GM12878 (cell line): ENCODE data around the gene ZPBP2. TPM values are rescaled to one million over a fixed set of nuclear protein-coding genes. Genes with fewer than 3 reads are reported as not detected.

Experiments
- ATAC-seq: fragments of 200-7000 bp; cut with Tn5 transposase; 3 replicates; pipeline ENCODE4 v1.9.1; 2020; ENCODE audit warnings: mild to moderate bottlenecking, moderate library complexity
- BruUV-seq: library from RNA; stranded (reverse); fragments of 400-500 nt; replicated peaks from 2 replicates; lab custom pipeline; 2021; lab: Mats Ljungman, UMichigan
- CTCF ChIA-PET: fragments of 300-600 bp; sonication (Branson Sonifier 250); formaldehyde crosslinking; extraction: SDS; loops from one replicate; lab custom pipeline; 2021; ENCODE audit warnings: inconsistent platforms; lab: Yijun Ruan, JAX
- POLR2A ChIA-PET: fragments of 350-600 bp; formaldehyde crosslinking; extraction: SDS; loops from one replicate; lab custom pipeline; 2021; ENCODE audit warnings: inconsistent platforms; lab: Charles Lee
- RAD21 ChIA-PET: fragments of 300-600 bp; sonication (Branson Sonifier 250); formaldehyde crosslinking; loops from one replicate; lab custom pipeline; 2023; ENCODE audit warnings: antibody characterized with exemption; ENCODE audit not compliant: unreplicated experiment; lab: Charles Lee
- SMC1A ChIA-PET: fragments of 300-600 bp; sonication (Branson Sonifier 250); formaldehyde crosslinking; loops from one replicate; lab custom pipeline; 2023; ENCODE audit not compliant: unreplicated experiment, uncharacterized antibody; lab: Charles Lee
- DNase-seq: peaks from one replicate; pipeline ENCODE4 v3.0.0-alpha.2; 2011; ENCODE audit warnings: low read depth, low spot score
- FAIRE-seq: peaks from 3 replicates; lab custom pipeline; 2011; peaks lifted over from hg19 to GRCh38; lab: Jason Lieb, UNC
- H2AFZ ChIP-seq: 2 replicates; pipeline ENCODE4 v1.6.0; 2011; ENCODE audit warnings: low read depth, low read length, control low read depth; ENCODE audit not compliant: control insufficient read depth
- H3K27ac ChIP-seq: 2 replicates; pipeline ENCODE4 v1.5.1; 2011; ENCODE audit warnings: control low read depth; ENCODE audit not compliant: control insufficient read depth, insufficient read depth
- H3K27me3 ChIP-seq, 2 experiments: replicated peaks in 1 of 2; 2 replicates each; pipeline versions ENCODE4 v1.6.0 to v1.6.1; 2011; ENCODE audit warnings: low read length in 1 of 2; ENCODE audit not compliant: control insufficient read depth in 2 of 2, insufficient read depth in 2 of 2
- H3K36me3 ChIP-seq, 2 experiments: 2 replicates each; pipeline ENCODE4 v1.5.1; 2011; ENCODE audit warnings: low read length in 1 of 2; ENCODE audit not compliant: control insufficient read depth in 2 of 2, insufficient read depth in 2 of 2
- H3K4me1 ChIP-seq: 2 replicates; pipeline ENCODE4 v1.6.1; 2011; ENCODE audit warnings: mild to moderate bottlenecking, low read length, moderate library complexity, mixed read lengths; ENCODE audit not compliant: control insufficient read depth, insufficient read depth
- H3K4me2 ChIP-seq: 2 replicates; pipeline ENCODE4 v1.6.0; 2011; ENCODE audit warnings: control low read depth; ENCODE audit not compliant: control insufficient read depth, insufficient read depth
- H3K4me3 ChIP-seq: fragments of 200-600 bp; sonication (generic); 2 replicates; pipeline ENCODE4 v1.5.1; 2016
- H3K79me2 ChIP-seq: 2 replicates; pipeline ENCODE4 v1.6.0; 2011; ENCODE audit warnings: low read length; ENCODE audit not compliant: control insufficient read depth, insufficient read depth
- H3K9ac ChIP-seq: 2 replicates; pipeline ENCODE4 v1.8.0; 2011; ENCODE audit warnings: low read length, control low read depth, mixed read lengths; ENCODE audit not compliant: control insufficient read depth, insufficient read depth
- H3K9me3 ChIP-seq: replicated peaks from 3 replicates; pipeline ENCODE4 v1.5.1; 2011; ENCODE audit warnings: mild to moderate bottlenecking, low read length; ENCODE audit not compliant: control insufficient read depth, insufficient read depth
- H4K20me1 ChIP-seq: 2 replicates; pipeline ENCODE4 v1.6.0; 2011; ENCODE audit not compliant: control insufficient read depth, insufficient read depth
- E2F8 ChIP-seq: fragments of 450-650 bp; IDR thresholded peaks from 2 replicates; pipeline ENCODE4 v1.6.1; 2018; ENCODE audit warnings: mild to moderate bottlenecking, low read depth, moderate library complexity; ENCODE audit not compliant: partially characterized antibody
- JUND ChIP-seq: IDR thresholded peaks from 2 replicates; pipeline ENCODE4 v1.6.1; 2012; ENCODE audit warnings: low read depth, mild to moderate bottlenecking, low read length, improper control_type of control experiment, moderate library complexity
- NFYB ChIP-seq: IDR thresholded peaks from 2 replicates; pipeline ENCODE4 v1.6.1; 2011; ENCODE audit warnings: low read depth, mild to moderate bottlenecking, low read length, improper control_type of control experiment, moderate library complexity; ENCODE audit not compliant: insufficient read depth
- POLR2AphosphoS5 ChIP-seq: IDR thresholded peaks from 2 replicates; pipeline ENCODE4 v1.6.1; 2011; ENCODE audit warnings: mild to moderate bottlenecking, low read length, inconsistent platforms
- SUZ12 ChIP-seq: fragments of 200-600 bp; sonication (generic); IDR thresholded peaks from one replicate; pipeline ENCODE4 v1.6.1; 2018; ENCODE audit warnings: antibody characterized with exemption, mild to moderate bottlenecking; ENCODE audit not compliant: unreplicated experiment
- ZBTB33 ChIP-seq: fragments of 450-650 bp; IDR thresholded peaks from 2 replicates; pipeline ENCODE4 v1.6.1; 2017; ENCODE audit warnings: mild to moderate bottlenecking
- ZBTB40 ChIP-seq: fragments of 450-650 bp; IDR thresholded peaks from 2 replicates; pipeline ENCODE4 v1.6.1; 2016; ENCODE audit warnings: mild to moderate bottlenecking, moderate library complexity, borderline replicate concordance
- WGBS: methylation state at CpG from one replicate; pipeline ENCODE4 v1.1.6; 2016; ENCODE audit warnings: low lambda C conversion rate; ENCODE audit not compliant: insufficient replicate concordance, insufficient coverage; ENCODE audit errors: missing lambda C conversion rate; 5-methylcytosine and 5-hydroxymethylcytosine counted together
- in situ Hi-C: fragments of 300-500 bp; cut with MboI; formaldehyde crosslinking; loops from 9 replicates; pipeline ENCODE4 v1.14.3; 2018; ENCODE audit warnings: mixed read lengths
- intact Hi-C: fragments of 100-400 bp; cut with micrococcal nuclease; formaldehyde crosslinking; loops from one replicate; pipeline ENCODE4 v1.14.2; 2022; ENCODE audit not compliant: unreplicated experiment
- polyA plus RNA-seq, 11 experiments: library from polyadenylated mRNA; depleted of rRNA in 4 of 11; unstranded in 6 of 11; stranded (reverse) in 5 of 11; fragments of >200 nt; fragmentation: Nextera tagmentation in 4 of 11; fragmentation: Illumina TruSeq in 1 of 11; extraction: Ambion mirVana in 4 of 11; extraction: Trizol in 1 of 11; gene quantifications; 1 replicate in 1 of 11; 2 replicates in 10 of 11; pipeline versions ENCODE4 v1.2.1 to v1.2.3, GENCODE V29; 2011 to 2016; ENCODE audit warnings: inconsistent platforms in 2 of 11, missing spikeins in 2 of 11, low read depth in 1 of 11
- total RNA-seq, 4 experiments: library from RNA; depleted of rRNA in 3 of 4; stranded (reverse); fragments of >200 nt in 3 of 4; fragmentation: Illumina TruSeq in 1 of 4; extraction: Trizol in 1 of 4; gene quantifications; 2 replicates each; pipeline versions ENCODE4 v1.2.1 to v1.2.3, GENCODE V29; 2013 to 2021
- TF ChIP-seq, protein P1 (sequence below): fragments of 450-650 bp; IDR thresholded peaks from 2 replicates; pipeline ENCODE4 v1.6.1; 2016; ENCODE audit warnings: mild to moderate bottlenecking

Gene ZPBP2
- total and polyA plus RNA-seq, 10 of the 15 experiments (the other 5 are each of a cell fraction or from before 2014, with no cell fraction given): 0.33 to 1.0 (median 0.58) TPM

GRCh38 chr17:39841134-39841683, 26.8 kb upstream of the ZPBP2 start (continued):
- TF ChIP-seq E2F8 (no peak), ZBTB33 (no peak), SUZ12 (no peak)

GRCh38 chr17:39845052-39845846, 22.8 kb upstream of the ZPBP2 start:
- intact Hi-C loops: loop anchor here (5.0 kb wide), 1 partner anchor 73 kb away; no protein-coding TSS in a partner anchor

More at GRCh38 chr17:39845052-39845846, 22.8 kb upstream of the ZPBP2 start:
- H3K9me3 ChIP-seq: no peaks in the 10 kb centered on the region; the same call in 2 of the 3 replicates
- BruUV-seq: no TSS peak
- H3K9ac ChIP-seq: no peak overlapping the region
- H4K20me1 ChIP-seq: no peaks in the 10 kb centered on the region
- peaks cover 5 to 20% of the 10 kb centered on the region in 2 experiments; a peak in 3 of 4 replicates for H3K36me3 ChIP-seq
- H3K4me2 ChIP-seq: no peak overlapping the region
- H2AFZ ChIP-seq: no peak overlapping the region
- peaks cover 96% of the 10 kb centered on the region for H3K79me2 ChIP-seq
- ChIA-PET CTCF (interaction anchor here (0.6 to 2.5 kb wide), 7 partner anchors 10 to 83 kb away, joined by 4 to 10 read pairs (median 4); partner anchors contain the start of gene IKZF3), RAD21 (interaction anchor here (0.6 to 5.3 kb wide), 5 partner anchors 16 to 135 kb away, joined by 3 to 40 read pairs (median 11); partner anchors contain the start of gene PSMD3), POLR2A (interaction anchor here (0.6 to 2.4 kb wide), 7 partner anchors 15 to 83 kb away, joined by 3 to 8 read pairs (median 4); partner anchors contain the start of gene IKZF3), SMC1A (interaction anchor here (1.0 to 3.5 kb wide), 9 partner anchors 9 to 79 kb away, joined by 3 to 29 read pairs (median 8); no protein-coding TSS in a partner anchor)
- 85% methylated on average over 8 of the region's 8 CpGs for WGBS
- in situ Hi-C loops: no loop called here
- DNase-seq: no peak
- H3K4me1 ChIP-seq: peaks cover 58% of the 10 kb centered on the region
- 0 out of 2 replicates have a peak overlapping the region, but pooled peaks have one; percentile 31 for H3K4me3 ChIP-seq
- ATAC-seq: peak; percentile 23; the same call in 2 of the 3 replicates
- peak overlapping the region; percentile 40 for H3K27ac ChIP-seq
- H3K27me3 ChIP-seq: no peaks in the 10 kb centered on the region
- TF ChIP-seq NFYB: no peak
- no peak for TF ChIP-seq JUND
- TF ChIP-seq, protein P1, sequence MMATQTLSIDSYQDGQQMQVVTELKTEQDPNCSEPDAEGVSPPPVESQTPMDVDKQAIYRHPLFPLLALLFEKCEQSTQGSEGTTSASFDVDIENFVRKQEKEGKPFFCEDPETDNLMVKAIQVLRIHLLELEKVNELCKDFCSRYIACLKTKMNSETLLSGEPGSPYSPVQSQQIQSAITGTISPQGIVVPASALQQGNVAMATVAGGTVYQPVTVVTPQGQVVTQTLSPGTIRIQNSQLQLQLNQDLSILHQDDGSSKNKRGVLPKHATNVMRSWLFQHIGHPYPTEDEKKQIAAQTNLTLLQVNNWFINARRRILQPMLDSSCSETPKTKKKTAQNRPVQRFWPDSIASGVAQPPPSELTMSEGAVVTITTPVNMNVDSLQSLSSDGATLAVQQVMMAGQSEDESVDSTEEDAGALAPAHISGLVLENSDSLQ: no peak
- TF ChIP-seq POLR2AphosphoS5: no peak
- peak; percentile 80 for TF ChIP-seq ZBTB40
- FAIRE-seq: no peak
